Transverse colon (tissue), 4 donors: ENCODE data around the gene POLR2J3. TPM values are rescaled to one million over a fixed set of nuclear protein-coding genes. Genes with fewer than 3 reads are reported as not detected.
"Not testable (repeated sequence)": the region's sequence is repeated elsewhere in the genome, so short reads cannot be mapped to it uniquely, and the experiment has no call there.

Source experiments
- DNase-seq: peaks from one replicate; pipeline ENCODE4 v3.0.0-alpha.2; 2019
- H3K27ac ChIP-seq, 4 donors: fragments of 200-600 bp; sonication (generic); 2 replicates each; pipeline ENCODE4 v1.5.1; 2016 to 2018; ENCODE audit warnings: inconsistent platforms in 4 of 4
- H3K27me3 ChIP-seq: fragments of 200-600 bp; sonication (generic); 2 replicates; pipeline ENCODE4 v1.5.1; 2017; ENCODE audit warnings: inconsistent platforms
- H3K36me3 ChIP-seq, 4 donors: fragments of 200-600 bp; sonication (generic); 2 replicates each; pipeline ENCODE4 v1.5.1; 2017 to 2019; ENCODE audit warnings: inconsistent platforms in 4 of 4
- H3K4me1 ChIP-seq, 4 donors: fragments of 200-600 bp; sonication (generic); 2 replicates each; pipeline ENCODE4 v1.5.1; 2017 to 2020; ENCODE audit warnings: inconsistent platforms in 4 of 4
- H3K4me3 ChIP-seq, 4 donors: fragments of 200-600 bp; sonication (generic); 1 replicate in 1 of 4; 2 replicates in 3 of 4; pipeline versions ENCODE4 v1.5.1 to v1.6.1; 2017 to 2019; ENCODE audit warnings: inconsistent platforms in 4 of 4
- H3K9me3 ChIP-seq, 2 donors: fragments of 200-600 bp; sonication (generic); 2 replicates each; pipeline ENCODE4 v1.5.1; 2017 to 2019; ENCODE audit warnings: inconsistent platforms in 2 of 2
- WGBS, 2 donors: methylation state at CpG; one replicate each; pipeline ENCODE4 v1.1.5; 2018; ENCODE audit warnings: low coverage in 1 of 2; 5-methylcytosine and 5-hydroxymethylcytosine counted together
- in situ Hi-C, 4 donors: fragments of 200-750 bp; cut with MboI; loops; one replicate each; pipeline versions ENCODE4 v1.15.0 to v1.15.1; 2017; ENCODE audit warnings: low sequenced_read_pairs in 3 of 4, low pct_ligation_motif_present in 1 of 4, low pct_unique_long_range_greater_than_20kb in 1 of 4
- intact Hi-C: fragments of 100-400 bp; cut with DNase I; formaldehyde crosslinking; loops from one replicate; pipeline ENCODE4 v1.15.1; 2023; ENCODE audit warnings: low total_unique reads
- total RNA-seq, 4 donors: library from RNA; depleted of rRNA; stranded (reverse); fragments of >200 nt; gene quantifications; one replicate each; pipeline ENCODE4 v1.1.0, GENCODE V29; 2016

Gene POLR2J3
- total RNA-seq, 4 donors from 2014 or later: 29.8 to 51.3 (median 34.2) TPM

DNA sequence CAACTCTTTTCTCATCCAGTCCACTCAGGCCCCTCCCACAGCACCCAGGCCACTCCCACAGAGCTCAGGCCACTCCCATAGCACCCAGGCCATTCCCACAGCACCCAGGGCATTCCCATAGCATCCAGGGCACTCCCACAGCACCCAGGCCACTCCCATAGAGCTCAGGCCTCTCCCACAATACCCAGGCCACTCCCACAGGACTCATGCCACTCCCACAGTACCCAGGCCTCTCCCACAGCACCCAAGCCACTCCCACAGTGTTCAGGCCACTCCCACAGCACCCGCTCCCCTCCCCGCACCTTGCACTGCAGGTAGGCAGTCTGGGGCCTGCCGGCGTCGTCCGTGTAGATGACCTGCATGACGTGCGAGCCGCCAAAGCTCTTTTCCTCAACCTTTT is 17.5 kb upstream of the POLR2J3 start:
- H3K4me3 ChIP-seq, H3K27ac ChIP-seq, H3K27me3 ChIP-seq, in situ Hi-C loops, intact Hi-C loops, DNase-seq, H3K9me3 ChIP-seq, H3K36me3 ChIP-seq, H3K4me1 ChIP-seq: not testable (repeated sequence)
- no CpG with 5 or more reads among the region's 9 CpGs for WGBS, 2 donors

DNA sequence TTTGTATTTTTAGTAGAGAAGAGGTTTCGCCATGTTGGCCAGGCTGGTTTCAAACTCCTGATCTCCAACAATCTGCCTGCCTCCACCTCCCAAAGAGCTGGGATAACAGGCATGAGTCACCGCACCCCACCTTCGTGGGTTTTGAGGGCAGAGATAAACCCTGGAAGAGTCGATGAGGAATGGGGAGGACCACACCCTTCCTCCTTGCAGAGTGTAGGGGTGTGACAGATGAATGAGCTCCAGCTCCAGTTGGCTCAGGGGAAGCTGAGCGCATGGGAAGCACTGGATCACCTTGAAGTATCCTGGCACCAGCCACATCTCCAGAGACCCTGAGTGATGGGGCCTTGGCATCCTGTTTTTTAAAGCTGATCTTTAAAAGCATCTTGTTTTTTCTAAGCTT is 11.1 kb upstream of the POLR2J3 start:
- H3K36me3 ChIP-seq, H3K27ac ChIP-seq, DNase-seq, H3K9me3 ChIP-seq, H3K4me3 ChIP-seq, intact Hi-C loops, H3K4me1 ChIP-seq, H3K27me3 ChIP-seq, in situ Hi-C loops: not testable (repeated sequence)
- WGBS, 2 donors: no CpG with 5 or more reads among the region's 5 CpGs

DNA sequence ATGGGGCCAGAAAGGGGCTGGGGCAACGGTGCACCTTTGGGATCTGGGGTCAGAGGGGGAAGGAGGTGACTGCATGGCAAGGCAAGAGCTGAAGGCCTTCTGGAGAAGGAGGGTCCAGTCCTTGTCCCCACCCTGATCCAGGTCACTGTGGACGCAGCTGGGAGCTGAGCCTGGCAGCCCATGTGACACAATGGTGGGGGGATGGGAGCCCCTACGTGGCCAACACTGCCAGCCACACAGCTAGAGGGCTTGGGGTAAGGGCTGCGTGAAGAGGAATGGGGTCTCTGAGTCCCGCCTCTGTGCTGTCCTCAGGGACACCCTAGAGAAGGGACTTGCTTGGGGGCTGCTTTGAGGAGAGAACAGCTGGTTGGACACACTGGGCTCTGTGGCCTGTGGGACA is 9.3 kb upstream of the POLR2J3 start:
- DNase-seq, H3K4me3 ChIP-seq, H3K4me1 ChIP-seq, in situ Hi-C loops, intact Hi-C loops, H3K27me3 ChIP-seq, H3K9me3 ChIP-seq, H3K36me3 ChIP-seq, H3K27ac ChIP-seq: not testable (repeated sequence)
- no CpG with 5 or more reads among the region's 5 CpGs for WGBS, 2 donors

DNA sequence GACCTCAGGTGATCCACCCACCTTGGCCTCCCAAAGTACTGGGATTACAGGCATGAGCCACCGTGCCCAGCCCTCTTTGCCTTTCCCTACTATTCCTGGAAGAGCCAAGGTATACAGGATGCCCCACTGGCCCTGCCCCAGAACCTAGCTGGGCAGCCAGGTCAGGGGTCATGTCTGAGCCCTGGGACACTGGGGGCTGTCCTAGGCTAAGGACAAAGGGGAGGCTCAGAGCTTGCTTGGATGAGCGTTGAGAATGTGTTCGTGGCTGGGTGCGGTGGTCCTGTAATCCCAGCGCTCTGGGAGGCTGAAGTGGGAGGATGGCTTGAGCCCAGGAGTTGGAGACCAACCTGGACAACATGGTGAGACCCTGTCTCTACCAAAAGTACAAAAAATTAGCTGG is 6.1 kb upstream of the POLR2J3 start:
- H3K27ac ChIP-seq, intact Hi-C loops, H3K27me3 ChIP-seq, H3K4me1 ChIP-seq, H3K4me3 ChIP-seq, H3K9me3 ChIP-seq, in situ Hi-C loops, DNase-seq, H3K36me3 ChIP-seq: not testable (repeated sequence)
- WGBS, 2 donors: 72% methylated on average over 4 of the region's 5 CpGs; no CpG with 5 or more reads in 1 of the 2 donors

DNA sequence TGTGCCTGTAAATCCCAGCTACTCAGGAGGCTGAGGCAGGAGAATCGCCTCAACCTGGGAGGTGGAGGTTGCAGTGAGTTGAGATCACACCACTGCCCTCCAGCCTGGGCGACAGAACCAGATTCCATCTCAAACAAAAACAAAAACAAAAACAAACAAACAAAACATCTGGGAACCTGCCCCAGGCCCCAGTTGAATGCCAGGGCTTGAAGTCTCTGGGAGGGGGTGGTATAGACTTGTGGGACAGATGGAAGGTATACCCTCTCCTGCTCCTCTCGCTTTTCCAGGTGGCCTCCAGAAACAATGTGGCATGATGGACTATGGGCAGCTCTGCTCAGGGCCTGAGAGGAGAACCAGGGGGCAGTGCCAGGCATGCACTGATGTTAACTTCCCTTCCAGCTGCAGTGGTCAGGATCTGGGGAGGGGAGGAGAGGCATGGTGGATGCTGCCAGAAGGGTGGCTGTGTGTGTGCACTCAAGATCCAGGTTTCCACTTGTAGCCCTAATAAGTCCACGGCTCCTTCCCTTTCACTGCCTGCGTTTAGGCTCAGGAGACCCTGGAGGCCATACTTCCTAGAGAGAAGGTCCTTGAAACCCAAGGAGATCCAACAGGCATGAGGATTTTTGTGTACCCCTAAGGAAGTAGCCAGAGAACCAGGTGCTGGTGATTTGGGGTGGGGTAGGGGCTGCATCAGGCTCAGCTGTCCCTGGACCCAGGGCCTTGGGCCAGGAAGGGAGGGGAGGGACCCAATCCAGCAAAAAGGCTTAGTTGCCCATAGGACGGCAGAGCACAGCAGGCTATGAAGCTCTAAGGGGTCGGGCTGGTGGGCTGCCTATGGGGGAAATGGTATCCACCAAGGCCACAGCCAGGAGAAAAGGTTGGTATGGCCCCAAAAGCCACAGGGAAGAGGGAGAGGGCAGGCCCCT is 5.2 kb upstream of the POLR2J3 start:
- in situ Hi-C loops, H3K36me3 ChIP-seq, H3K27ac ChIP-seq, H3K4me3 ChIP-seq, H3K27me3 ChIP-seq, H3K9me3 ChIP-seq, DNase-seq, intact Hi-C loops, H3K4me1 ChIP-seq: not testable (repeated sequence)
- WGBS, 2 donors: 82% methylated on average over 6 of the region's 7 CpGs; no CpG with 5 or more reads in 1 of the 2 donors

DNA sequence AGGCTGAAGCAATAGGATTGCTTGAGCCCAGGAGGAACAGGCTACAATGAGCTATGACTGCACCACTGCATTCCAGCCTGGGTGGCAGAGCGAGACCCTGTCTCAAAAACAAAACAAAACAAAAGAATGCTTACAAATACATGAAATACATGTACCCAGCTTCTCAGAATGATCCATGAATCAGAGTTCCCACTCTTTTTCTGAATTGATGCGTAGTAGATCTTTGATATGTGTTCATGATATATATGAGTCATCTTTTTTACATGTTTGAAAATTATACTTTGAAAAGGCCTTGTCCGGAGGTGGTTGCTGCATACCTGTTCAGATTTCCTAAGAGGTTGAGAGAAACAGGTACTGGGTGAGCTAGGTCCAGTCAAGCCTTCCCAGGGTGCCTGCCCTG is 4.0 kb upstream of the POLR2J3 start:
- H3K9me3 ChIP-seq, DNase-seq, intact Hi-C loops, H3K36me3 ChIP-seq, H3K27ac ChIP-seq, in situ Hi-C loops, H3K4me1 ChIP-seq, H3K27me3 ChIP-seq, H3K4me3 ChIP-seq: not testable (repeated sequence)
- WGBS, 2 donors: no CpG with 5 or more reads among the region's 3 CpGs

DNA sequence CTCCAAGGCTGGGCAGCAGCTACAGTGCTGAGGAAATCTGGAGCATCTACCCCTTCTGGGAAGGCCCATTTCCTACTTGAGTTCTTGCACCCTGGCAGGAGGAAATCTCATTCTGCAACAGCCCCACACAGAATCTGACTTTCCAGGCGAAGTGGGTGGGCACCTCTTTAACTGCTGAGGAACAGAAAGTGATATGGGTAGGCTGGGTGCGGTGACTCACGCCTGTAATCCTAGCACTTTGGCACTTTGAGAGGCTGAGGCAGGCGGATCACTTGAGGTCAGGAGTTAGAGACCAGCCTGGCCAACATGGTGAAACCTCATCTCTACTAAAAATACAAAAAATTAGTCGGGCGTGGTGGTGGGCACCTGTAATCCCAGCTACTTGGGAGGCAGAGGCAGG is 2.2 kb upstream of the POLR2J3 start:
- H3K4me3 ChIP-seq, intact Hi-C loops, DNase-seq, H3K27me3 ChIP-seq, H3K4me1 ChIP-seq, H3K36me3 ChIP-seq, H3K27ac ChIP-seq, H3K9me3 ChIP-seq, in situ Hi-C loops: not testable (repeated sequence)
- no CpG with 5 or more reads among the region's 6 CpGs for WGBS, 2 donors

DNA sequence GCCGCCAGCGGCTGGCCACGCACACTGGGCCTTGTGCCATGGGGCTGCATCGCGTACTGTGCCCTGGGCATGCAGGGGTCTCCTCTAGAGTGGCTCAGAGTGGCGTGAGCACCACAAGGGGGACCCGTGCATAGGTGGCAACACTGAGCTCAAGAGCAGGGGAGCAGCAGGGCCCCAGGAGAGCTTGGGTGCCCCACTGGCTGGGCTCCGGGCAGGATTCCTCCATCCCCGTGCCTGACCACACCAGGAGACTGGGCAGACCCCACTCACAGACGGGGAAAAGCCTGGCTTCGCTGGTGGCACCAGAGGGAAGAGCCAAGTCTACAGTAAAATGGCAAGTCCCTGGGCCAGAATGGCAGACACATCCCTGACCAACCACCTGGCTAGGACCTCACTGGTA is 3.8 kb downstream of the POLR2J3 start:
- intact Hi-C loops, DNase-seq, H3K9me3 ChIP-seq, H3K36me3 ChIP-seq, H3K4me1 ChIP-seq, in situ Hi-C loops, H3K27ac ChIP-seq, H3K4me3 ChIP-seq, H3K27me3 ChIP-seq: not testable (repeated sequence)
- no CpG with 5 or more reads among the region's 11 CpGs for WGBS, 2 donors

DNA sequence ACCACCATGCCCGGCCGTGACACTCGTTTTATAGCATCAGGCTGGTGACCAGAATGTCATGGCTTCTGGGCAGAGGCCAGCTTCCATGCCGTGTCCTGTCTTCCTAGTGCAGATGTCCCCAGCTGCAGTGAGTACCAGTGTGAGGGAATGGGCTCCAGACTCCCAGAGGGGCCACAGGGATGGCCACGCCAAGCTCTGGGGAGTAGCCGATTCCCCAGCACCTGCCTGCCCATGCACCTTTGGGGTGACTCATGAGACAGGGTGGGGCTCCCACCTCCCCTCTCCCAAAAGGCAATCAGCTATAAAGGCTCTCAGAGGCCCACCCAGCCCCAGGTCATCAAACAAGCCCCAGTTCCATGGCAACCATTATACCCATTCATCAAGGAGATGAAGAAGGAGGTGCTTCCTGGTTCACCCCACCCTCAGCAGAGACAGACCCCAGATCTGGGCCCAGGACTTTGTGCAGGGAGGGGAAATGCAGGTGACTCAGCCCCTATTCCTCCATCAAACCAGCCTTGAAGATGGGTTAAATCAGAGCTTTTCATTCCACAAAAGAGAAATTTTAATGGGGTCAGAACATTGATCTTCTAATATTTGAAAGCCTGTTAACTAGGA is 21.5 kb downstream of the POLR2J3 start, which contains the start of gene SPDYE2:
Gene SPDYE2, plus strand, starts transcription at position 419 of the 615 bp plus-strand sequence. CDS start 2,030 bp downstream, outside the sequence.
- WGBS, 2 donors: no CpG with 5 or more reads among the region's 6 CpGs

DNA sequence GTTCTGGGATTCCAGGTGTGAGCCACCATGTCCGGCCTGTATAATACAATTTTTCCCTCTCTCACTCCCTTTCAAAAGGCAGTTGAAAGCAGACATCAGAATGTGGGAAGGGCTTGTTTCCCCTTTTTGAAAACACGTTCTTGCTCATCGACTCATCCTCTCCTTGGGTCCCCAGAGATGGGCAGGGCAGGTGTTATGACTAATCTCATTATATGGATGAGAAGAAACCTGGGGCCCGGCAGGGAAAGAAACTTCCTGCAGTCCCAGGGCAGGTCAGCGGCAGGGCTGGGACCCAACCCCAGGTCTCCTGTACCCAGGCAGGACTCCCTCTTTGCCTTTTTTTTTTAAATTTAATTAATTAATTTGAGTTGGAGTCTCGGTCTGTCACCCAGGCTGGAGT is 26.0 kb downstream of the POLR2J3 start:
- H3K4me3 ChIP-seq, H3K27me3 ChIP-seq, H3K9me3 ChIP-seq, in situ Hi-C loops, H3K36me3 ChIP-seq, H3K27ac ChIP-seq, intact Hi-C loops, DNase-seq, H3K4me1 ChIP-seq: not testable (repeated sequence)
- no CpG with 5 or more reads among the region's 6 CpGs for WGBS, 2 donors

More for the DNA sequence above, 21.5 kb downstream of the POLR2J3 start, which contains the start of gene SPDYE2:
- H3K4me1 ChIP-seq, H3K27ac ChIP-seq, DNase-seq, H3K9me3 ChIP-seq, H3K27me3 ChIP-seq, in situ Hi-C loops, intact Hi-C loops, H3K4me3 ChIP-seq, H3K36me3 ChIP-seq: not testable (repeated sequence)
